ENCODE results near the gene ZFP1.

DNA sequence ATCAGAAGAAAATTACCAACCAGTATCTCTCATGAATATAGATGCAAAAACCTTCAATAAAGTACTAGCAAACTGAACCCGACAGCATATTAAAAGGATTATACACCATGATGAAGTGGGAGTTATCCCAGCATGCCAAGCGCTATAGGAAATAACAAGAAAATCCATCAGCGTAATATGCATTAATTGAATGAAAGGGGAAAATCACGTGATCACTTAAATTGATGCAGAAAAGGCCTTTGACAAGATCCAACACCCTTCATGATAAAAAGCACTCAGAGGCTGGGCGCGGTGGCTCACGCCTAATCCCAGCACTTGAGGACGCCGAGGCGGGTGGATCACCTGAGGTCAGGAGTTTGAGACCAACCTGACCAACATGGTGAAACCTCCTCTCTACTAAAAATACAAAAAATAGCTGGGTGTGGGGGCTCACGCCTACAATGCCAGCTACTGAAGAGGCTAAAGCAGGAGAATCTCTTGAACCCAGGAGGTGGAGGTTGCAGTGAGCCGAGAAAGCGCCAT lies 53.8 kb downstream of the ZFP1 start:
- no peak for TF ChIP-seq POLR2AphosphoS5 (IDR thresholded peaks at IDR 0.05)
- TF ChIP-seq POLR2A (IDR thresholded peaks at IDR 0.05): no peak
- TF ChIP-seq CTCF (IDR thresholded peaks at IDR 0.05): no peak

All from upper lobe of left lung (tissue), 4 donors.